Measurements from ENCODE around the gene CPNE6. TPM values are rescaled to one million over a fixed set of nuclear protein-coding genes. Genes with fewer than 3 reads are reported as not detected.

The CPNE6 gene
- polyA plus RNA-seq, 1 donor (not counting 4 experiments of a cell fraction or from before 2014, with no cell fraction given) = not detected

- FAIRE-seq = peak; percentile 77
- H3K4me1 ChIP-seq (ENCODE audit: control insufficient read depth, extremely low read depth, insufficient read depth, low read length) = peaks cover 15% of the 10 kb centered on the region
- no peaks in the 10 kb centered on the region for H3K27me3 ChIP-seq (ENCODE audit: control insufficient read depth, extremely low read depth, insufficient read depth, low read length)
- no peaks in the 10 kb centered on the region for H4K20me1 ChIP-seq (ENCODE audit: control insufficient read depth, extremely low read depth, insufficient read depth, low read length)
- no peak for TF ChIP-seq EZH2 (IDR thresholded peaks at IDR 0.05; ENCODE audit: low read length)
- DNase-seq (ENCODE audit: low read depth, low spot score) = peak; percentile 98
- H3K36me3 ChIP-seq (ENCODE audit: control insufficient read depth in 2 of 2, extremely low read depth in 1 of 2, insufficient read depth in 2 of 2, low read length in 2 of 2) = peaks cover 12 to 23% of the 10 kb centered on the region in 2 experiments
- H2AFZ ChIP-seq (ENCODE audit: control insufficient read depth, low read length) = peak within 1 kb of the TSS; percentile 87
- H3K9me3 ChIP-seq (ENCODE audit: control insufficient read depth, low read depth, low read length) = no peaks in the 10 kb centered on the region
- peak within 1 kb of the TSS; percentile 97 for H3K27ac ChIP-seq (ENCODE audit: control insufficient read depth, insufficient read depth, low read length)
- peak within 1 kb of the TSS; percentile 71 for H3K4me2 ChIP-seq (ENCODE audit: control insufficient read depth, extremely low read depth, insufficient read depth, low read depth, low read length)
- peak within 1 kb of the TSS; percentile 90 for H3K9ac ChIP-seq (ENCODE audit: control insufficient read depth, extremely low read depth, insufficient read depth, low read length)
- H3K79me2 ChIP-seq (ENCODE audit: control insufficient read depth, insufficient read depth, low read length) = no peaks in the 10 kb centered on the region
- no peaks in the 10 kb centered on the region for H3K9me1 ChIP-seq (ENCODE audit: control insufficient read depth, extremely low read depth, insufficient read depth, low read length)
- H3K4me3 ChIP-seq (ENCODE audit: control insufficient read depth in 2 of 3, extremely low read depth in 1 of 3, insufficient read depth in 2 of 3, low read depth in 1 of 3, low read length in 3 of 3) = peak within 1 kb of the TSS; percentile 68 to 84 (median 74)
- dilution Hi-C loops (cut with MboI; ENCODE audit: extremely low pct_ligation_motif_present, low sequenced_read_pairs) = no loop called here
These were observed 43.4 kb downstream of the CPNE6 start, which contains the start of the genes DCAF11 and NRL for GRCh38 chr14:24114532-24115421. TSS of gene DCAF11 (plus strand) at chr14:24114777. CDS start at chr14:24115595, 818 bp downstream. TSS of gene NRL (minus strand) at chr14:24114949. CDS start at chr14:24082848, 32,101 bp downstream.

- H3K4me3 ChIP-seq (ENCODE audit: control insufficient read depth in 2 of 3, extremely low read depth in 1 of 3, insufficient read depth in 2 of 3, low read depth in 1 of 3, low read length in 3 of 3) = peak overlapping the region; percentile 68 to 84 (median 74)
- no peaks in the 10 kb centered on the region for H4K20me1 ChIP-seq (ENCODE audit: control insufficient read depth, extremely low read depth, insufficient read depth, low read length)
- FAIRE-seq (no peak), DNase-seq (ENCODE audit: low read depth, low spot score) (no peak)
- H3K79me2 ChIP-seq (ENCODE audit: control insufficient read depth, insufficient read depth, low read length) = no peaks in the 10 kb centered on the region
- peak overlapping the region; percentile 83 for H2AFZ ChIP-seq (ENCODE audit: control insufficient read depth, low read length)
- peaks cover 15% of the 10 kb centered on the region for H3K4me1 ChIP-seq (ENCODE audit: control insufficient read depth, extremely low read depth, insufficient read depth, low read length)
- H3K27ac ChIP-seq (ENCODE audit: control insufficient read depth, insufficient read depth, low read length) = peak overlapping the region; percentile 97
- H3K9me1 ChIP-seq (ENCODE audit: control insufficient read depth, extremely low read depth, insufficient read depth, low read length) = no peaks in the 10 kb centered on the region
- dilution Hi-C loops (cut with MboI; ENCODE audit: extremely low pct_ligation_motif_present, low sequenced_read_pairs) = no loop called here
- peaks cover 15 to 27% of the 10 kb centered on the region in 2 experiments for H3K36me3 ChIP-seq (ENCODE audit: control insufficient read depth in 2 of 2, extremely low read depth in 1 of 2, insufficient read depth in 2 of 2, low read length in 2 of 2)
- H3K9me3 ChIP-seq (ENCODE audit: control insufficient read depth, low read depth, low read length) = no peaks in the 10 kb centered on the region
- H3K4me2 ChIP-seq (ENCODE audit: control insufficient read depth, extremely low read depth, insufficient read depth, low read depth, low read length) = peak overlapping the region; percentile 71
- TF ChIP-seq CTCF (optimal IDR thresholded peaks at IDR 0.05 in 1 of 3, IDR thresholded peaks at IDR 0.05 in 1 of 3, conservative IDR thresholded peaks at IDR 0.05 in 1 of 3; ENCODE audit: extremely low read depth in 1 of 3, insufficient read depth in 2 of 3, low read length in 3 of 3) = no peak
- no peak for TF ChIP-seq EZH2 (IDR thresholded peaks at IDR 0.05; ENCODE audit: low read length)
- H3K27me3 ChIP-seq (ENCODE audit: control insufficient read depth, extremely low read depth, insufficient read depth, low read length) = no peaks in the 10 kb centered on the region
- H3K9ac ChIP-seq (ENCODE audit: control insufficient read depth, extremely low read depth, insufficient read depth, low read length) = peak overlapping the region; percentile 90
These were observed 44.2 kb downstream of the CPNE6 start for GRCh38 chr14:24115422-24116127.
